Stimulated activated CD8-positive, alpha-beta memory T cell treated with anti-CD3 and anti-CD28 coated beads, Interleukin-12 subunit alpha, Interleukin-12 subunit beta, amount 100 ng/mL, for 24 hours (primary cell): ENCODE measurements around the gene FYN.
"Not testable (repeated sequence)": the region's sequence is repeated elsewhere in the genome, so short reads cannot be mapped to it uniquely, and the experiment has no call there.

Source experiments
- DNase-seq: peaks from one replicate; pipeline ENCODE4 v3.0.0-alpha.2; 2020; ENCODE audit errors: extremely low read depth

The FYN gene

GRCh38 chr6:111685058-111685457 is 188.2 kb downstream of the FYN start:
- DNase-seq: no peak

- no peak for DNase-seq
Observed at GRCh38 chr6:111683749-111684267, 189.4 kb downstream of the FYN start.

- no peak for DNase-seq
Observed at GRCh38 chr6:111683157-111683556, 190.1 kb downstream of the FYN start.

- DNase-seq: no peak
Observed at GRCh38 chr6:111681860-111682259, 191.4 kb downstream of the FYN start.

- DNase-seq: not testable (repeated sequence)
Observed at GRCh38 chr6:111680811-111681609, 192.2 kb downstream of the FYN start.

GRCh38 chr6:111680015-111680712 is 193.1 kb downstream of the FYN start:
- no peak for DNase-seq

- DNase-seq: no peak
Observed at GRCh38 chr6:111679126-111679858, 194.0 kb downstream of the FYN start.

GRCh38 chr6:111677249-111677990 is 195.8 kb downstream of the FYN start:
- no peak for DNase-seq

- no peak for DNase-seq
Observed at GRCh38 chr6:111676383-111676782, 196.9 kb downstream of the FYN start.

GRCh38 chr6:111674883-111675282 is 198.4 kb downstream of the FYN start:
- no peak for DNase-seq

GRCh38 chr6:111674413-111674812 is 198.8 kb downstream of the FYN start:
- DNase-seq: no peak

GRCh38 chr6:111673937-111674336 is 199.3 kb downstream of the FYN start:
- no peak for DNase-seq

GRCh38 chr6:111673532-111673931 is 199.7 kb downstream of the FYN start:
- no peak for DNase-seq

- DNase-seq: no peak
Observed at GRCh38 chr6:111672761-111673450, 200.3 kb downstream of the FYN start.

- no peak for DNase-seq
Observed at GRCh38 chr6:111669326-111669725, 203.9 kb downstream of the FYN start.

GRCh38 chr6:111668410-111668809 is 204.8 kb downstream of the FYN start:
- no peak for DNase-seq

GRCh38 chr6:111667931-111668330 is 205.3 kb downstream of the FYN start:
- no peak for DNase-seq

- no peak for DNase-seq
Observed at GRCh38 chr6:111666847-111667246, 206.4 kb downstream of the FYN start.

GRCh38 chr6:111664565-111665030 is 208.7 kb downstream of the FYN start:
- no peak for DNase-seq

- no peak for DNase-seq
Observed at GRCh38 chr6:111663692-111664564, 209.3 kb downstream of the FYN start.
